Spleen (tissue), 7 donors: Measurements from ENCODE around the gene B9D1.

ENCODE experiments used
- CTCF ChIP-seq, 11 experiments: fragments of 200-600 bp in 7 of 11; fragments of 450-650 bp in 4 of 11; sonication (generic) in 4 of 11; IDR thresholded peaks in 8 of 11; conservative IDR thresholded peaks in 3 of 11; 1 replicate in 7 of 11; 2 replicates in 4 of 11; pipeline versions ENCODE4 v1.4.0 to v1.8.0; 2016 to 2021; ENCODE audit warnings: antibody characterized with exemption in 11 of 11, inconsistent platforms in 4 of 11, mild to moderate bottlenecking in 1 of 11
- POLR2A ChIP-seq, 3 donors: fragments of 450-650 bp; IDR thresholded peaks; one replicate each; pipeline ENCODE4 v1.5.1; 2017; ENCODE audit warnings: antibody characterized with exemption in 3 of 3, mild to moderate bottlenecking in 1 of 3
- donor health status: DM: no; HTN: no; CAD: no; lungs with moderate emphysema.
- donor health status: DM: no; HTN: no; CAD: no.
- donor health status: DM: no; HTN: no; CAD: no.

DNA sequence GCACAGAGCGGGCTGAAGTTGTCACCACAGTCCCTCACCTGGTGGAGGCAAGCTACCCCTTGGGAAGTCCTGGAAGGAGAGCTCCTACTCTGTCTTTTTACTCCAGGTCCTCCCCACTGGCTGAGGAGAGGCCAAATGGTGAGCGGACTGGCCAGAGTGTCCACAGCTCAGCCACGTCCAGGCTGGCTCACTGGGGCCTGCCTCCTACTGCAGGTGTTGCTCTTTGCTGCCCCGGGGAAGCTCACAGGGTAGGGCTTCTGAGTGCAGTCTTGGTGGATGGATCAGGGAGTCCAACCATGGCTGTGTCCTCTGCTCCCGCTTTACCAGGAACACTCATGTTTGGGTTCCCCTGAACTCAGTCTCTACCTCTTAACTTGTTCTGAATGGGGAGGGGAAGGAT lies 2.7 kb downstream of the B9D1 start:
- TF ChIP-seq POLR2A (IDR thresholded peaks at IDR 0.05) (no peak), CTCF (IDR thresholded peaks at IDR 0.05 in 8 of 11, conservative IDR thresholded peaks at IDR 0.05 in 3 of 11) (no peak)
